GM18909 (cell line): Measurements from ENCODE around the gene WDR38.
A peak's percentile ranks its signal among the peaks of the same experiment; 100 is the strongest.

Experiments used
- ATAC-seq: cut with Tn5 transposase; IDR thresholded peaks from one replicate; pipeline ENCODE4 v1.9.1; 2021; ENCODE audit warnings: mild to moderate bottlenecking; ENCODE audit not compliant: unreplicated experiment, poor library complexity

Gene WDR38

GRCh38 chr9:124855944-124856765, 2.9 kb downstream of the WDR38 start:
- no peak for ATAC-seq

- no peak for ATAC-seq
Observed at GRCh38 chr9:124857533-124858162, 4.4 kb downstream of the WDR38 start.

GRCh38 chr9:124858330-124859046, 5.2 kb downstream of the WDR38 start:
- no peak for ATAC-seq

GRCh38 chr9:124859803-124860581, 6.7 kb downstream of the WDR38 start:
- no peak for ATAC-seq

- ATAC-seq, result no peak
Observed at GRCh38 chr9:124860582-124861341, 7.5 kb downstream of the WDR38 start.

- peak; percentile 90 for ATAC-seq
Observed at GRCh38 chr9:124861342-124862229, 8.3 kb downstream of the WDR38 start, which contains the start of the genes ARPC5L and RPL35. TSS of gene ARPC5L (plus strand) at chr9:124862130. CDS start at chr9:124869291, 7,161 bp downstream. TSS of gene RPL35 (minus strand) at chr9:124861957. CDS start at chr9:124861912, 45 bp downstream.

- ATAC-seq, result no peak
Observed at GRCh38 chr9:124863371-124863871, 10.2 kb downstream of the WDR38 start.

GRCh38 chr9:124868511-124869465, 15.5 kb downstream of the WDR38 start:
- ATAC-seq, result peak; percentile 77

GRCh38 chr9:124869466-124869985, 16.3 kb downstream of the WDR38 start:
- ATAC-seq, result peak; percentile 17

GRCh38 chr9:124869986-124870560, 16.8 kb downstream of the WDR38 start:
- ATAC-seq, result peak; percentile 31

GRCh38 chr9:124870723-124871122, 17.5 kb downstream of the WDR38 start:
- ATAC-seq, result no peak

GRCh38 chr9:124871156-124871561, 17.9 kb downstream of the WDR38 start:
- ATAC-seq, result no peak

- ATAC-seq, result no peak
Observed at GRCh38 chr9:124873664-124874063, 20.4 kb downstream of the WDR38 start.

GRCh38 chr9:124875501-124875900, 22.2 kb downstream of the WDR38 start:
- ATAC-seq, result no peak

GRCh38 chr9:124877021-124877782, 23.9 kb downstream of the WDR38 start:
- ATAC-seq, result no peak

GRCh38 chr9:124878021-124878420, 24.8 kb downstream of the WDR38 start:
- ATAC-seq, result no peak
